Mesendoderm (in vitro differentiated cells): ENCODE results near the gene ZNF821.

Source experiments
- DNase-seq: peaks from one replicate; pipeline ENCODE4 v3.0.0; 2013
- H2AK5ac ChIP-seq: 2 replicates; pipeline ENCODE4 v1.6.1; 2013; ENCODE audit warnings: low read length, inconsistent platforms
- H2BK120ac ChIP-seq: 2 replicates; pipeline ENCODE4 v1.6.1; 2013; ENCODE audit warnings: low read depth, mild to moderate bottlenecking, low read length, moderate library complexity, mixed read lengths
- H2BK15ac ChIP-seq: replicated peaks from 2 replicates; pipeline ENCODE4 v1.6.1; 2013; ENCODE audit warnings: low read depth, mild to moderate bottlenecking, moderate library complexity
- H2BK5ac ChIP-seq: 2 replicates; pipeline ENCODE4 v1.6.1; 2013; ENCODE audit warnings: low read length, inconsistent platforms
- H3K18ac ChIP-seq: 2 replicates; pipeline ENCODE4 v1.6.1; 2013; ENCODE audit warnings: mild to moderate bottlenecking, low read length, mixed read lengths
- H3K23ac ChIP-seq: one replicate; pipeline ENCODE4 v1.6.1; 2013; ENCODE audit warnings: low read length
- H3K27ac ChIP-seq: 2 replicates; pipeline ENCODE4 v1.5.1; 2013; ENCODE audit warnings: low read depth, mild to moderate bottlenecking, inconsistent platforms, low read length, moderate library complexity
- H3K27me3 ChIP-seq: 2 replicates; pipeline ENCODE4 v1.6.1; 2013; ENCODE audit warnings: low read length, control low read depth, mild to moderate bottlenecking, inconsistent platforms; ENCODE audit not compliant: insufficient read depth, poor library complexity
- H3K36me3 ChIP-seq: 2 replicates; pipeline ENCODE4 v1.6.1; 2013; ENCODE audit warnings: low read length, inconsistent platforms; ENCODE audit not compliant: control insufficient read depth, insufficient read depth
- H3K4ac ChIP-seq: one replicate; pipeline ENCODE4 v1.6.1; 2013; ENCODE audit warnings: low read depth, mild to moderate bottlenecking, low read length, moderate library complexity
- H3K4me1 ChIP-seq: 2 replicates; pipeline ENCODE4 v1.6.1; 2013; ENCODE audit warnings: low read depth, low read length, inconsistent platforms; ENCODE audit not compliant: control insufficient read depth
- H3K4me2 ChIP-seq: 2 replicates; pipeline ENCODE4 v1.6.1; 2013; ENCODE audit warnings: low read length
- H3K4me3 ChIP-seq: 2 replicates; pipeline ENCODE4 v1.5.1; 2013; ENCODE audit warnings: mild to moderate bottlenecking, low read length
- H3K56ac ChIP-seq: one replicate; pipeline ENCODE4 v1.6.1; 2013; ENCODE audit warnings: low read length
- H3K79me1 ChIP-seq: 2 replicates; pipeline ENCODE4 v1.6.1; 2013; ENCODE audit warnings: low read length, inconsistent platforms
- H3K79me2 ChIP-seq: 2 replicates; pipeline ENCODE4 v1.6.1; 2013; ENCODE audit warnings: mild to moderate bottlenecking, low read length; ENCODE audit not compliant: control insufficient read depth, insufficient read depth
- H3K9ac ChIP-seq: 2 replicates; pipeline ENCODE4 v1.6.1; 2013; ENCODE audit warnings: low read length, inconsistent platforms
- H4K5ac ChIP-seq: one replicate; pipeline ENCODE4 v1.6.1; 2013; ENCODE audit warnings: low read length
- H4K8ac ChIP-seq: one replicate; pipeline ENCODE4 v1.6.1; 2013; ENCODE audit warnings: low read depth, mild to moderate bottlenecking, control low read depth, low read length, moderate library complexity
- WGBS: extraction: QIAGEN DNeasy Blood & Tissue Kit; methylation state at CpG from one replicate; pipeline ENCODE4 v1.1.7; 2013; ENCODE audit warnings: low lambda C conversion rate, missing lambda C conversion rate; ENCODE audit not compliant: insufficient coverage; ENCODE audit errors: extremely low coverage; 5-methylcytosine and 5-hydroxymethylcytosine counted together

ZNF821 gene

GRCh38 chr16:71929048-71929447 lies 45.1 kb upstream of the ZNF821 start:
- Histone ChIP-seq H3K27ac (no peak overlapping the region), H3K36me3 (peaks cover 15% of the 10 kb centered on the region), H2BK120ac (no peak overlapping the region), H3K9ac (no peak overlapping the region), H2AK5ac (no peak overlapping the region), H2BK5ac (no peak overlapping the region), H3K79me2 (no peaks in the 10 kb centered on the region), H3K23ac (no peak overlapping the region), H3K4me2 (no peak overlapping the region), H3K4me1 (no peaks in the 10 kb centered on the region), H4K5ac (no peak overlapping the region), H2BK15ac (no peak overlapping the region), H3K79me1 (peaks cover 6% of the 10 kb centered on the region), H3K56ac (no peak overlapping the region), H3K4ac (no peak overlapping the region), H3K4me3 (no peak overlapping the region), H3K27me3 (no peaks in the 10 kb centered on the region), H3K18ac (no peak overlapping the region), H4K8ac (no peak overlapping the region)
- peak; percentile 16 for DNase-seq
- no CpG with 5 or more reads among the region's 3 CpGs for WGBS

- Histone ChIP-seq H3K23ac (no peak overlapping the region), H3K79me2 (no peaks in the 10 kb centered on the region), H3K18ac (no peak overlapping the region), H2BK120ac (no peak overlapping the region), H3K4ac (no peak overlapping the region), H3K27me3 (no peaks in the 10 kb centered on the region), H3K4me2 (no peak overlapping the region), H2BK5ac (no peak overlapping the region), H3K36me3 (peaks cover 17% of the 10 kb centered on the region), H3K79me1 (peaks cover 6% of the 10 kb centered on the region), H3K4me1 (no peaks in the 10 kb centered on the region), H2BK15ac (no peak overlapping the region), H4K8ac (no peak overlapping the region), H3K56ac (no peak overlapping the region), H3K4me3 (no peak overlapping the region), H3K9ac (no peak overlapping the region), H4K5ac (no peak overlapping the region), H2AK5ac (no peak overlapping the region), H3K27ac (no peak overlapping the region)
- DNase-seq = no peak
- WGBS = no CpG with 5 or more reads among the region's 5 CpGs
These were observed 43.8 kb upstream of the ZNF821 start for GRCh38 chr16:71927787-71928186.

GRCh38 chr16:71927383-71927782 lies 43.4 kb upstream of the ZNF821 start:
- no peak overlapping the region for H3K4ac ChIP-seq
- H3K4me3 ChIP-seq = no peak overlapping the region
- H2BK5ac ChIP-seq = no peak overlapping the region
- H3K4me2 ChIP-seq = no peak overlapping the region
- H2BK120ac ChIP-seq = no peak overlapping the region
- no peaks in the 10 kb centered on the region for H3K79me2 ChIP-seq
- no peak overlapping the region for H4K5ac ChIP-seq
- no peak overlapping the region for H2AK5ac ChIP-seq
- H3K9ac ChIP-seq = no peak overlapping the region
- DNase-seq = peak; percentile 53
- WGBS = no CpG with 5 or more reads among the region's 3 CpGs
- no peak overlapping the region for H2BK15ac ChIP-seq
- H3K36me3 ChIP-seq = peaks cover 17% of the 10 kb centered on the region
- H3K18ac ChIP-seq = no peak overlapping the region
- H3K27ac ChIP-seq = no peak overlapping the region
- H3K4me1 ChIP-seq = no peaks in the 10 kb centered on the region
- no peak overlapping the region for H3K23ac ChIP-seq
- H3K79me1 ChIP-seq = peaks cover 6% of the 10 kb centered on the region
- H3K27me3 ChIP-seq = no peaks in the 10 kb centered on the region
- no peak overlapping the region for H3K56ac ChIP-seq
- no peak overlapping the region for H4K8ac ChIP-seq

GRCh38 chr16:71924710-71925109 lies 40.7 kb upstream of the ZNF821 start:
- no peak overlapping the region for H3K9ac ChIP-seq
- no peak overlapping the region for H3K23ac ChIP-seq
- H3K79me1 ChIP-seq = peaks cover 11% of the 10 kb centered on the region
- no peak overlapping the region for H3K4ac ChIP-seq
- peaks cover 22% of the 10 kb centered on the region for H3K36me3 ChIP-seq
- no CpG with 5 or more reads among the region's 2 CpGs for WGBS
- H3K18ac ChIP-seq = no peak overlapping the region
- H2BK5ac ChIP-seq = no peak overlapping the region
- H3K27ac ChIP-seq = no peak overlapping the region
- peaks cover 4% of the 10 kb centered on the region for H3K79me2 ChIP-seq
- H3K4me2 ChIP-seq = no peak overlapping the region
- no peak overlapping the region for H2BK120ac ChIP-seq
- no peak overlapping the region for H4K5ac ChIP-seq
- DNase-seq = no peak
- no peak overlapping the region for H4K8ac ChIP-seq
- no peak overlapping the region for H3K56ac ChIP-seq
- no peak overlapping the region for H3K4me3 ChIP-seq
- no peak overlapping the region for H2AK5ac ChIP-seq
- H3K4me1 ChIP-seq = no peaks in the 10 kb centered on the region
- H2BK15ac ChIP-seq = no peak overlapping the region
- no peaks in the 10 kb centered on the region for H3K27me3 ChIP-seq

GRCh38 chr16:71923941-71924690 lies 40.1 kb upstream of the ZNF821 start:
- Histone ChIP-seq H3K36me3 (peaks cover 24% of the 10 kb centered on the region), H3K4me1 (no peaks in the 10 kb centered on the region), H2AK5ac (no peak overlapping the region), H3K27ac (no peak overlapping the region), H2BK15ac (no peak overlapping the region), H3K18ac (no peak overlapping the region), H4K5ac (no peak overlapping the region), H2BK120ac (no peak overlapping the region), H3K79me2 (peaks cover 7% of the 10 kb centered on the region), H2BK5ac (no peak overlapping the region), H3K4ac (no peak overlapping the region), H4K8ac (no peak overlapping the region), H3K27me3 (no peaks in the 10 kb centered on the region), H3K23ac (no peak overlapping the region), H3K4me2 (no peak overlapping the region), H3K79me1 (peaks cover 16% of the 10 kb centered on the region), H3K4me3 (no peak overlapping the region), H3K9ac (no peak overlapping the region), H3K56ac (no peak overlapping the region)
- no CpG with 5 or more reads among the region's 10 CpGs for WGBS
- DNase-seq = no peak

- Histone ChIP-seq H3K56ac (no peak overlapping the region), H3K79me1 (peaks cover 27% of the 10 kb centered on the region), H3K27me3 (no peaks in the 10 kb centered on the region), H3K4me1 (no peaks in the 10 kb centered on the region), H4K5ac (no peak overlapping the region), H4K8ac (no peak overlapping the region), H2BK15ac (no peak overlapping the region), H2BK5ac (no peak overlapping the region), H2AK5ac (no peak overlapping the region), H3K36me3 (peaks cover 21% of the 10 kb centered on the region), H2BK120ac (no peak overlapping the region), H3K4me2 (no peak overlapping the region), H3K4me3 (no peak overlapping the region), H3K9ac (no peak overlapping the region), H3K27ac (no peak overlapping the region), H3K4ac (no peak overlapping the region), H3K23ac (no peak overlapping the region), H3K18ac (no peak overlapping the region), H3K79me2 (peaks cover 30% of the 10 kb centered on the region)
- no CpG with 5 or more reads among the region's 2 CpGs for WGBS
- no peak for DNase-seq
These were observed 36.7 kb upstream of the ZNF821 start for GRCh38 chr16:71920658-71921057.
